NCI-H2196 (cell line): ENCODE measurements around the gene EXOG.
A peak's percentile ranks its signal among the peaks of the same experiment; 100 is the strongest.

Experiments
- DNase-seq: peaks from one replicate; lab custom pipeline; 2025; ENCODE audit not compliant: unreplicated experiment; lab: John Stamatoyannopoulos, UW

The EXOG gene

GRCh38 chr3:38472342-38472741 lies 23.8 kb upstream of the EXOG start:
- no peak for DNase-seq

- no peak for DNase-seq
Observed at GRCh38 chr3:38473229-38473628, 22.9 kb upstream of the EXOG start.

- DNase-seq = no peak
Observed at GRCh38 chr3:38474928-38475605, 21.1 kb upstream of the EXOG start.

DNA sequence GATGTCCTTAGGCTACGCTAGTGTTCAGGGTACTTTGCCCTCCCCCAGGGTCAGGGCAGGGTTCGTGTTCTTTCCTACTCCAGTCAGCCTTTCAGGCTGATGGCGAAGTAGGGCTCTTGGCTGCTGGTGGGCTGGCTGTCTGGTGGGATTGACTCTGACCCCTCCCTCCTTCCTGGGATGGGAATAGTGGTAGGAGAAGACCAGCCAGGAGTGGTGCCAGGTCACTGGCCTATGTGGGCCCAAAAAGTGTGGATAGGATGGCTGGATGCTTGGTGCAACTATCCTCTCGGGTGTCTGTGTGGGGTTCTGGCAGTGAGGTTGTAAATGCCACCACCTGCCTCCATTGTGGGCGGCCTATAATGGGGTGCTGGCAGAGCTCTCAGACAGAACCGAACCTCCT lies 20.4 kb upstream of the EXOG start:
- DNase-seq = no peak

GRCh38 chr3:38476157-38476756 lies 19.9 kb upstream of the EXOG start:
- DNase-seq = no peak

- no peak for DNase-seq
Observed at GRCh38 chr3:38477057-38477820, 18.9 kb upstream of the EXOG start.

- no peak for DNase-seq
Observed at GRCh38 chr3:38477839-38478450, 18.2 kb upstream of the EXOG start.

- DNase-seq = no peak
Observed at GRCh38 chr3:38478901-38479300, 17.2 kb upstream of the EXOG start.

DNA sequence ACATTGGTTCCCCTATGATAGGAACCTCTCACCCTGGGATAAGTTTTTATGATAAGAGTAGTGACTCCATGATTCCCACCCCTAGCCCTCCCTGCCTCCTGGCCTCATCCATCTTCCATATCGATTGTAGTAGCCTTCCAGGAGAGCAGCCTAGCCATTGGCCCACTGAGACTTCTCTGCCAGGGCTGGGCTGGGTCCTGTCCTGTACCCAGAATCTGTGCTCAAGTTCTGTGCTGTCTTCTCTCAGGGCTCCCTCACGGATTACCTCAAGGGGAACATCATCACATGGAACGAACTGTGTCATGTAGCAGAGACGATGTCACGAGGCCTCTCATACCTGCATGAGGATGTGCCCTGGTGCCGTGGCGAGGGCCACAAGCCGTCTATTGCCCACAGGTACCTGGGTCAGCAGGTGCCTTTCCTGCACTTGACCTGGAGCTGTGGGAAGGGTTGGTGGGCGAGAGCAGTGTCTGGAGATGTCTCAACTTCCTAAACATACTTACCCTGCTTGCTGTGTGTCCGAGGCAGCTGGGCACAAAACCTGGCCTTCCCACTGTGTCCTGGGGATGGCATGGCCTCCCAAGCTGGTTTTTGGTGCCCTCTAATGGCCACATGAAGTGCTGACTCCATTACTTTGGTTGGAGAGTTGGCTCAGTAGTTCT lies 16.6 kb upstream of the EXOG start:
- peak; percentile 45 for DNase-seq

DNA sequence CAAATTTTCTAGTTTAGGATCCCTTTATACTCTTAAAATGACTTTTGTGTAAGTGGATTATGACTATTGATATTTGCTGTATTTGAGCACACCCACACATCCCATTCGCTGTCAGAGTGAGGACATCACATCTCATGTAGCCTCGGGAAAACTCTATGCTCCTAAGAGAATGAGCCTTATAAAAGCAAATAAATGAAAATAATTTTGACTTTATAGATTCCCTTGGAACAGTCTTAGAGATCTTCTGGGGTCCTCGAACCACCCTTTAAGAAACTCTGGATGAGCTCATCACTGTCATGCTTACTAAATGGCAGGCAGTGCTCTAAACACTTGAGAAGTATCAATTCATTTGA lies 16.1 kb upstream of the EXOG start:
- DNase-seq = no peak

- DNase-seq = no peak
Observed at GRCh38 chr3:38480930-38481329, 15.2 kb upstream of the EXOG start.

- DNase-seq = no peak
Observed at GRCh38 chr3:38482951-38483350, 13.2 kb upstream of the EXOG start.

DNA sequence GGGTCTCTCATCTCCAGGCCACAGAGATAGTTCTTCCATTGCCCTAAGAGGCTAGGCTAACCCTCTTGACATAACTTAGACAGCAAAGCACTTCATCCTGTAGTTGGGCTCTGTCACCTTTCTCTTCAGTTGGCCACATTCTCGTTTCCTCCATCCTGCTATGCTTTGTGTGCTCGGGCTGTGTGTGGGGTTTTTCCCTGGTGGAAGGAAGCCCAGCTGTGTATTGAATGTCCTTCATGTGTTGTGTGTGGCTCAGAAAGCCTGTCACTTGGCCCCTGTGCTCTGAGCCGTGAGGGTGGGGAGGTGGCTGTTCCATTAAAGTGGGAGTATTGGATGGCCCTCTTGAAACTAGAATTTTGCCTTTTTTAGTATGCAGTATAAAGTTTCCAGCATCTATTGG lies 8.8 kb upstream of the EXOG start:
- DNase-seq = no peak

DNA sequence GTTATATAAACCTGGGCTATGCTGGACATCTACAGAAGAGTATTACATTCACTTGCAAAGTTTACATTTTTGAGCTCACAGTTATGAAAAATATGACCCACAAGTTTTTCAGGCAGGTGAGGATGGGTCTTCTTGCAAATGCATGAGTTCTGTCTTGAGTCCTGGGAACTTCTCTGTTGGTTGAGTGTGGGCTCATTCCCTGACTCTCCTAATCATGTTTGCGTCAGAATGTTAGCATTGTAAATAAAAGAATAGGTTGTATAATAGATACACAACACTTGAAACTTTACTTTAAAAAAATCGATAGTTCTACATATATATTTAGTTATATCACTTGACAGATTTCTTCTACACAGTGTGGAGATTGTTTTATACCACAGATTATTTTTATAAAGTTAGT lies 7.2 kb upstream of the EXOG start:
- no peak for DNase-seq

DNA sequence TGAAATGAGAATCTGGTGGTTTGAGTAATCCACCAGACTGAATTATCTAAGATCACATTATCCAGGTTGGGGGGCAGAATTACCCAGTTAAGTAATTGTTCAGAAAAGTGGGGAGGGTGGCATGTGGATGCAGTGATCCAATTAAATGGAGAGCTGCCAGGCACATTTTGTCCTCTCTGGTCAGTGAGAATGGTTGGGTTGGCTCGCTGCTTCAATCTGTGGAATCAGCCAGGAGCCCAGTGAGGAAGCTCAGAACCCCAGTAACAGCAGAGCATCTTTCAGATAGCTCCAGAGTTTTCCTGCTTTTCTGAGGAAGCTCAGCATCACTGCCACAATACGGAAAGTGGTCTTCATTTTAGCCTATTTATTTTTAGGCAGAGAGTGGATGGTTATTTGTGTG lies 6.4 kb upstream of the EXOG start:
- DNase-seq = no peak

DNA sequence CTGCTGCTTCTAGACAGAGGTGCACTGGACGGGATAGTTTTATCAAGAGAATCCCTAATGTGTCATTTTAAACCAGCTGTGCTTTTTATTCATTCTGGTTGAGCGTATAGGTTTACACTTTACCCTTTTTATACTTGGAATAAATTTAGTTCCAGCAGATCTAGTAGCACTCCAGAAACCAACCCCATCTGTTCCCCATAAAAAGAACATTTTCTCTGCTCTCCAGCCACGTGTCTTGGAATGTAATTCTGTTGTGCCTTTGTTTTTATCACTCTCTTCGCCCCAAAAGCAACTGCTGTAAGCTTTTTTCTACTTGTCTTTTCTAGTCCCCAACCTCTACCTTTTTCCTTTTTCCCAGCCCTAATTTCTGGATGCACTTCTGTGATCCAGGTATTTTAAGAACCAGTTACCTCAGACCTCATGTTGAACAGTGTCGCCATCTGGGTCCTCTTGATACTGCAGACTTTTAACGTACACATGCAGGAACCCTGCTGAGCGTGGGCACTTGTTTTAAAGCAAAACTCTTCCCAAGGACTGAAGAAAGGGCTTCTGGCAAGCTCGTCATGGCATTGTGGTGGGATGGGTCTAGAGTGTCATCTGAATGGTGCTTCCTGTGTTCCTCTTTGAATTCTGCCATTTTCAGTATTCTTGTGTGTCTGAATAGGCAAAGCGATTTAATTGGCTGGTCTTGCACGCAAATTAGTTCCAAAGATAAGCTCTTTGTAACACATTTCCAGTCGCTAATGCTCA lies 5.7 kb upstream of the EXOG start:
- no peak for DNase-seq

GRCh38 chr3:38491215-38491614 lies 4.9 kb upstream of the EXOG start:
- DNase-seq = no peak

DNA sequence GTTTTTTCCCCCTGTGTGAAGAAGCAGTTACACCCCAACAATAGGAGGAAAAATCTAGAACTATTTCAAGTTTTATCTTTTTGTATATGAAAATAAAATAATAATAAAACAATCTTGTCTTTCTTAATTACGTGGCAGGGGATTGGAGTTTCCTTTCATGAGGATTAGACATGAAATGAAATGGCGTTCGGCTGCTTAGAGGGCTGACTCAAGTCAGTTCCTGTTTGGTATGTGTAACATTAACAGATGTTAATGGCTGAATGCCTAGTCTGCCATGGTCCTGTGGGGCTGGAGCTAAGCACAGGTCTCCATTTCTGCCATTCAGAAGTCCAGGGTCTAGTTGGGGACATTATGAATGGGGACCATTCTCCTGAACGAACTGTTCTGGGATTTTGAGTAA lies 3.1 kb upstream of the EXOG start:
- DNase-seq = no peak

GRCh38 chr3:38497031-38497430 lies 891 bp downstream of the EXOG start:
- DNase-seq = no peak

- no peak for DNase-seq
Observed at GRCh38 chr3:38500688-38501417, 4.7 kb downstream of the EXOG start.
